ELR (cell line): ENCODE measurements around the gene GFRA3.
"Not testable (repeated sequence)": the region's sequence is repeated elsewhere in the genome, so short reads cannot be mapped to it uniquely, and the experiment has no call there.

Source experiments
- DNase-seq: peaks from one replicate; pipeline ENCODE4 v3.0.0-alpha.2; 2015; ENCODE audit warnings: low read depth

The GFRA3 gene

GRCh38 chr5:138274189-138274853 is at the start of gene GFRA3:
Gene GFRA3, minus strand, starts transcription at chr5:138274621. Its CDS starts 197 bp downstream, at chr5:138274424.
- DNase-seq = peak; percentile 13

GRCh38 chr5:138318211-138318610 is 43.8 kb upstream of the GFRA3 start:
- not testable (repeated sequence) for DNase-seq

GRCh38 chr5:138316355-138316754 is 41.9 kb upstream of the GFRA3 start:
- DNase-seq = no peak

GRCh38 chr5:138315751-138316278 is 41.4 kb upstream of the GFRA3 start:
- DNase-seq = no peak

GRCh38 chr5:138305797-138306196 is 31.4 kb upstream of the GFRA3 start:
- no peak for DNase-seq

- DNase-seq = peak; percentile 71
These were observed 29.0 kb upstream of the GFRA3 start for GRCh38 chr5:138303372-138303771.

- DNase-seq = no peak
These were observed 14.9 kb upstream of the GFRA3 start for GRCh38 chr5:138289296-138289695.

GRCh38 chr5:138287246-138287645 is 12.8 kb upstream of the GFRA3 start:
- DNase-seq = no peak

GRCh38 chr5:138282920-138283742 is 8.7 kb upstream of the GFRA3 start:
- peak; percentile 63 for DNase-seq

GRCh38 chr5:138280915-138281314 is 6.5 kb upstream of the GFRA3 start:
- DNase-seq = no peak

- DNase-seq = no peak
These were observed 2.1 kb upstream of the GFRA3 start for GRCh38 chr5:138276402-138277054.

GRCh38 chr5:138275895-138276294 is 1.5 kb upstream of the GFRA3 start:
- no peak for DNase-seq

- peak; percentile 25 for DNase-seq
These were observed 960 bp upstream of the GFRA3 start for GRCh38 chr5:138275379-138275782.

- DNase-seq = no peak
These were observed 610 bp downstream of the GFRA3 start for GRCh38 chr5:138273834-138274188.

- no peak for DNase-seq
These were observed 1.7 kb downstream of the GFRA3 start for GRCh38 chr5:138272681-138273080.

GRCh38 chr5:138271281-138271680 is 3.1 kb downstream of the GFRA3 start:
- no peak for DNase-seq

- DNase-seq = no peak
These were observed 10.2 kb downstream of the GFRA3 start for GRCh38 chr5:138264183-138264582.

- no peak for DNase-seq
These were observed 10.8 kb downstream of the GFRA3 start for GRCh38 chr5:138263581-138263980.

- peak; percentile 35 for DNase-seq
These were observed 15.6 kb downstream of the GFRA3 start for GRCh38 chr5:138258704-138259292.

- DNase-seq = no peak
These were observed 16.8 kb downstream of the GFRA3 start for GRCh38 chr5:138257583-138257982.

GRCh38 chr5:138252944-138253343 is 21.5 kb downstream of the GFRA3 start:
- no peak for DNase-seq

GRCh38 chr5:138247800-138248199 is 26.6 kb downstream of the GFRA3 start:
- DNase-seq = not testable (repeated sequence)
